ENCODE data around the gene DEFB108B. TPM values are rescaled to one million over a fixed set of nuclear protein-coding genes. Genes with fewer than 3 reads are reported as not detected.
"Not testable (repeated sequence)": the region's sequence is repeated elsewhere in the genome, so short reads cannot be mapped to it uniquely, and the experiment has no call there.

The DEFB108B gene
- total RNA-seq, 1 donor from 2014 or later, result not detected

GRCh38 chr11:71870661-71871060 is 37.7 kb downstream of the DEFB108B start:
- intact Hi-C loops (cut with micrococcal nuclease); H3K4me3 Mint-ChIP-seq; DNase-seq; POLR2A ChIA-PET; H3K27me3 Mint-ChIP-seq; CTCF ChIA-PET; H3K36me3 Mint-ChIP-seq (ENCODE audit: low read depth); H3K9me3 Mint-ChIP-seq: not testable (repeated sequence)
- peak; percentile 37 for ATAC-seq (ENCODE audit: low read depth)
- Mint-ChIP-seq H3K27ac (peak overlapping the region; percentile 12), H3K4me1 (peaks cover 13% of the 10 kb centered on the region)

DNA sequence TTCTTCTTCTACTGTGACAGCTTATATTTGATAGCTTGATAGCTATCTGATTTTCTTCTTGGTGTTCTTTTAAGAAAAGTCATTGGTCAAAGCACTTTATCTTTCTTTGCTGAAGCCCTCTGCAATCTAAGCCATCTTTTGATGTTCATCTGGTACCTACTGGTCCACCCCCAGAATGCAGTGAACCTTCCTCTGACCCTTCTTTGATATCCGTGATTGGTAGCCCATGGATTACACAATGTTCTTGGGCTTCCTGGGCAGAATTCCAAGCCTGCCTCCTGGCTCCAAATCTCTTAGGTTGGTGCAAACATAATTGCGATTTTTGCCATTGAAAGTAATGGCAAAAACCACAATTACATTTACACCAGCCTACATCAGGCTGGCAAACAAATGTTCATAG is 43.3 kb downstream of the DEFB108B start:
- POLR2A ChIA-PET; intact Hi-C loops (cut with micrococcal nuclease); ATAC-seq (ENCODE audit: low read depth); H3K4me1 Mint-ChIP-seq; DNase-seq; H3K4me3 Mint-ChIP-seq; CTCF ChIA-PET; H3K27me3 Mint-ChIP-seq; H3K27ac Mint-ChIP-seq; H3K9me3 Mint-ChIP-seq: not testable (repeated sequence)
- peaks cover 19% of the 10 kb centered on the region for H3K36me3 Mint-ChIP-seq (ENCODE audit: low read depth)

DNA sequence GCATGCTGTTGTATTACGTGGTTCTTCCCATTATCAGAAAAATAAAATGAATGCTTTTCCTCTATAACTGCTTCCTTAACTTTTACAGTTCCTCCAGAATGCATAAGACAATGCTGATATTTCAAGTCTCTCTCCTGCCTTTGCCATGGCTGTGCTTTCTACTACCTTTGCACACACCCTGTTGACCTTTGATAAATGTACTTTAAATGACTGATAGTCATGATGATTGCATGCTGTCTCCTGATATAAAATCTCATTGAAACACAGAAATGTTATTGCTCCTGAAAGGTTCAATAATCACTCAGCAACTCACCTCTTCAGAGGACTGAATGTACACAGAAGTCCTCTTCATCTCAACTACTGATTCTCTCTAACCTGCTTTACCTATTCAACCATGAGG is 45.1 kb downstream of the DEFB108B start, which contains the start of gene DEFB131B:
DEFB131B (plus strand) TSS at position 395 of the 400 bp plus-strand sequence; CDS start at position 395, 0 bp downstream.
- DNase-seq; POLR2A ChIA-PET; intact Hi-C loops (cut with micrococcal nuclease); H3K27me3 Mint-ChIP-seq; H3K4me1 Mint-ChIP-seq; H3K9me3 Mint-ChIP-seq; ATAC-seq (ENCODE audit: low read depth); CTCF ChIA-PET; H3K4me3 Mint-ChIP-seq; H3K27ac Mint-ChIP-seq: not testable (repeated sequence)
- H3K36me3 Mint-ChIP-seq (ENCODE audit: low read depth), result peaks cover 21% of the 10 kb centered on the region

DNA sequence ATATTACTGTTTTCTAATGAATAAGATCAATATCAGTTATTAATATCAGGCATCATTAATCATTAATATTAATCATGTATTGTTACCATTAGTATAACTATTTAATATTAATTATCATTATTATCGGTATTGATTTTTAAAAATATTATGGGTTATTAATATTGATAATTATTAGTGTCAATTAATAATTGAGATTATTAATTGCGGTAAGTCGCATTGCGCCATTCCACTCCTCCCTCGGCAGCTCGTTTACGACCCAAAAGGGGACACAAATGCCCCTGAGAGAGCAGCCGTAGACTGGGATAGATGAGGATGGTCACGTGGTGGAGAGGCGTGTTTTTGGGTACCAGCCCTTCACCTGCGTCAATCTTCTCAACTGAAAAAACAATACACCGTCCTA is 52.8 kb downstream of the DEFB108B start:
- H3K36me3 Mint-ChIP-seq (ENCODE audit: low read depth), result peaks cover 16% of the 10 kb centered on the region
- H3K9me3 Mint-ChIP-seq; H3K27ac Mint-ChIP-seq; POLR2A ChIA-PET; H3K4me3 Mint-ChIP-seq; ATAC-seq (ENCODE audit: low read depth); H3K27me3 Mint-ChIP-seq; CTCF ChIA-PET; DNase-seq; H3K4me1 Mint-ChIP-seq: not testable (repeated sequence)
- intact Hi-C loops (cut with micrococcal nuclease), result loop anchor here (5.0 kb wide), 1 partner anchor 299 kb away; no protein-coding TSS in a partner anchor

Other genes with a start within 250 kb of the DEFB108B start
- not detected in 2 replicates for gene DEFB131B, start 45.3 kb downstream of the DEFB108B start, total RNA-seq
- gene XNDC1N, start 95.4 kb downstream of the DEFB108B start, total RNA-seq, result 18.4 and 20.8 TPM in 2 replicates
- 44.4 and 47.4 TPM in 2 replicates for gene RNF121, start 95.8 kb downstream of the DEFB108B start, total RNA-seq
- 26.8 and 27.5 TPM in 2 replicates for gene IL18BP, start 165.7 kb downstream of the DEFB108B start, total RNA-seq
- gene NUMA1, start 247.3 kb downstream of the DEFB108B start, total RNA-seq, result 146 and 163 TPM in 2 replicates
- gene LRRC51, start 247.7 kb downstream of the DEFB108B start, total RNA-seq, result 4.1 and 4.5 TPM in 2 replicates